PC-9 (cell line): Measurements from ENCODE around the gene PPY. TPM values are rescaled to one million over a fixed set of nuclear protein-coding genes. Genes with fewer than 3 reads are reported as not detected.

Experiments used
- BruUV-seq: library from RNA; stranded (reverse); fragments of 400-500 nt; replicated peaks from 2 replicates; lab custom pipeline; 2021; lab: Mats Ljungman, UMichigan
- CTCF ChIA-PET: fragments of 300-600 bp; sonication (Branson Sonifier 250); formaldehyde crosslinking; loops from one replicate; lab custom pipeline; 2022; ENCODE audit warnings: antibody characterized with exemption; lab: Charles Lee
- POLR2A ChIA-PET: fragments of 300-600 bp; sonication (Branson Sonifier 250); formaldehyde crosslinking; loops from one replicate; lab custom pipeline; 2022; ENCODE audit warnings: antibody characterized with exemption; ENCODE audit not compliant: unreplicated experiment; lab: Charles Lee
- DNase-seq, 2 experiments: peaks; one replicate each; pipeline versions ENCODE4 v3.0.0 to v3.0.0-alpha.2; 2015 to 2022; ENCODE audit warnings: mixed read lengths in 1 of 2
- H2AFZ ChIP-seq: fragments of 200-600 bp; sonication (generic); 2 replicates; pipeline ENCODE4 v1.8.1; 2017; ENCODE audit warnings: antibody characterized with exemption
- H3F3A ChIP-seq: fragments of 200-600 bp; sonication (generic); 2 replicates; pipeline ENCODE4 v1.8.1; 2017; ENCODE audit warnings: antibody characterized with exemption, mild to moderate bottlenecking, low read depth; ENCODE audit not compliant: insufficient read depth
- H3K27ac ChIP-seq: fragments of 200-600 bp; sonication (generic); 2 replicates; pipeline ENCODE4 v1.6.1; 2016; ENCODE audit warnings: mixed run types
- H3K27me3 ChIP-seq: fragments of 200-600 bp; sonication (generic); 2 replicates; pipeline ENCODE4 v1.6.1; 2016; ENCODE audit warnings: low read depth, mixed run types; ENCODE audit not compliant: insufficient read depth
- H3K36me3 ChIP-seq: fragments of 200-600 bp; sonication (generic); 2 replicates; pipeline ENCODE4 v1.6.1; 2016; ENCODE audit warnings: low read depth, mixed run types
- H3K4me1 ChIP-seq: fragments of 200-600 bp; sonication (generic); replicated peaks from 2 replicates; pipeline ENCODE4 v1.6.1; 2016; ENCODE audit warnings: mixed run types; ENCODE audit not compliant: insufficient read depth
- H3K4me2 ChIP-seq: fragments of 200-600 bp; sonication (generic); 2 replicates; pipeline ENCODE4 v1.6.1; 2017; ENCODE audit warnings: mixed run types
- H3K4me3 ChIP-seq: fragments of 200-600 bp; sonication (generic); 2 replicates; pipeline ENCODE4 v1.6.1; 2016; ENCODE audit warnings: mixed run types
- H3K79me2 ChIP-seq: fragments of 200-600 bp; sonication (generic); 2 replicates; pipeline ENCODE4 v1.6.1; 2017; ENCODE audit warnings: low read depth, mixed run types
- H3K9me2 ChIP-seq: fragments of 200-600 bp; sonication (generic); 2 replicates; pipeline ENCODE4 v1.8.1; 2017; ENCODE audit warnings: mild to moderate bottlenecking; ENCODE audit not compliant: insufficient read depth
- H3K9me3 ChIP-seq: fragments of 200-600 bp; sonication (generic); 2 replicates; pipeline ENCODE4 v1.8.1; 2016; ENCODE audit warnings: low read depth; ENCODE audit not compliant: insufficient read depth
- H4K20me1 ChIP-seq: fragments of 200-600 bp; sonication (generic); 2 replicates; pipeline ENCODE4 v1.8.1; 2017; ENCODE audit not compliant: insufficient read depth
- CTCF ChIP-seq: fragments of 200-600 bp; sonication (generic); conservative IDR thresholded peaks from 2 replicates; pipeline ENCODE4 v1.6.1; 2017; ENCODE audit warnings: mixed run types, antibody characterized with exemption, mild to moderate bottlenecking, moderate library complexity
- EZH2 ChIP-seq: fragments of 200-600 bp; sonication (generic); IDR thresholded peaks from 2 replicates; pipeline ENCODE4 v1.8.0; 2017; ENCODE audit warnings: antibody characterized with exemption, low read depth
- intact Hi-C: fragments of 100-400 bp; cut with micrococcal nuclease; formaldehyde crosslinking; loops from one replicate; pipeline ENCODE4 v1.10.0; 2022; ENCODE audit not compliant: unreplicated experiment
- total RNA-seq: library from RNA; stranded (reverse); gene quantifications from 2 replicates; pipeline ENCODE4 v1.2.3, GENCODE V29; 2021

Gene PPY
- total RNA-seq, 1 experiment from 2014 or later, result not detected

GRCh38 chr17:43983196-43983514, 40.9 kb upstream of the PPY start:
- Histone ChIP-seq H2AFZ (no peak overlapping the region), H3K9me3 (no peaks in the 10 kb centered on the region), H3K4me2 (no peak overlapping the region), H3K4me3 (no peak overlapping the region), H3K79me2 (no peaks in the 10 kb centered on the region), H3K4me1 (no peaks in the 10 kb centered on the region), H3K9me2 (no peaks in the 10 kb centered on the region), H4K20me1 (no peaks in the 10 kb centered on the region), H3K27me3 (peaks cover 65% of the 10 kb centered on the region), H3K36me3 (no peaks in the 10 kb centered on the region), H3K27ac (no peak overlapping the region), H3F3A (no peaks in the 10 kb centered on the region)
- TF ChIP-seq EZH2 (no peak), CTCF (no peak)
- no TSS peak for BruUV-seq
- intact Hi-C loops, result no loop called here
- ChIA-PET POLR2A (no interaction called here), CTCF (no interaction called here)
- no peak for DNase-seq

- Histone ChIP-seq H3K27ac (no peak overlapping the region), H3K4me3 (no peak overlapping the region), H3F3A (no peaks in the 10 kb centered on the region), H2AFZ (no peak overlapping the region), H3K27me3 (peaks cover 66% of the 10 kb centered on the region), H3K36me3 (no peaks in the 10 kb centered on the region), H3K9me3 (no peaks in the 10 kb centered on the region), H3K9me2 (no peaks in the 10 kb centered on the region), H4K20me1 (no peaks in the 10 kb centered on the region), H3K79me2 (no peaks in the 10 kb centered on the region), H3K4me1 (no peaks in the 10 kb centered on the region), H3K4me2 (no peak overlapping the region)
- ChIA-PET CTCF (interaction anchor here (0.6 kb wide), 1 partner anchor 10 kb away, joined by 3 read pairs; no protein-coding TSS in a partner anchor), POLR2A (interaction anchor here (0.7 kb wide), 1 partner anchor 648 kb away, joined by 3 read pairs; no protein-coding TSS in a partner anchor)
- DNase-seq, result no peak
- BruUV-seq, result no TSS peak
- TF ChIP-seq CTCF, result no peak
- no peak for TF ChIP-seq EZH2
- intact Hi-C loops, result no loop called here
Observed at GRCh38 chr17:43982171-43982570, 39.9 kb upstream of the PPY start.

GRCh38 chr17:43979671-43980070, 37.4 kb upstream of the PPY start:
- H4K20me1 ChIP-seq, result no peaks in the 10 kb centered on the region
- TF ChIP-seq CTCF (no peak), EZH2 (no peak)
- ChIA-PET CTCF (no interaction called here), POLR2A (no interaction called here)
- no peak for DNase-seq
- H3K27ac ChIP-seq, result no peak overlapping the region
- no peak overlapping the region for H3K4me3 ChIP-seq
- BruUV-seq, result no TSS peak
- no peak overlapping the region for H2AFZ ChIP-seq
- peaks cover 65% of the 10 kb centered on the region for H3K27me3 ChIP-seq
- H3K4me2 ChIP-seq, result no peak overlapping the region
- no peaks in the 10 kb centered on the region for H3K9me2 ChIP-seq
- no peaks in the 10 kb centered on the region for H3K79me2 ChIP-seq
- no peaks in the 10 kb centered on the region for H3K36me3 ChIP-seq
- intact Hi-C loops, result no loop called here
- no peaks in the 10 kb centered on the region for H3K9me3 ChIP-seq
- H3F3A ChIP-seq, result no peaks in the 10 kb centered on the region; the same call in 1 of the 2 replicates
- no peaks in the 10 kb centered on the region for H3K4me1 ChIP-seq
